PC-3 (cell line): ENCODE measurements around the gene GCSAML. TPM values are rescaled to one million over a fixed set of nuclear protein-coding genes. Genes with fewer than 3 reads are reported as not detected.

Experiments used
- ATAC-seq: fragments of 200-7000 bp; cut with Tn5 transposase; 2 replicates; pipeline ENCODE4 v1.9.1; 2020; ENCODE audit warnings: mild to moderate bottlenecking, moderate library complexity
- BruUV-seq: library from RNA; stranded (reverse); fragments of 400-500 nt; replicated peaks from 2 replicates; lab custom pipeline; 2021; lab: Mats Ljungman, UMichigan
- CTCF ChIA-PET: fragments of 300-600 bp; sonication (Branson Sonifier 250); formaldehyde crosslinking; loops from one replicate; lab custom pipeline; 2022; ENCODE audit warnings: antibody characterized with exemption; lab: Charles Lee
- POLR2A ChIA-PET: fragments of 300-600 bp; sonication (Branson Sonifier 250); formaldehyde crosslinking; loops from one replicate; lab custom pipeline; 2022; ENCODE audit warnings: antibody characterized with exemption; ENCODE audit not compliant: unreplicated experiment; lab: Charles Lee
- DNase-seq: peaks from one replicate; pipeline ENCODE4 v3.0.0-alpha.2; 2015
- H2AFZ ChIP-seq: fragments of 300-600 bp; sonication (generic); 2 replicates; pipeline ENCODE4 v1.6.0; 2016; ENCODE audit warnings: antibody characterized with exemption, low read length
- H3F3A ChIP-seq: fragments of 300-600 bp; sonication (generic); one replicate; pipeline ENCODE4 v1.6.0; 2017; ENCODE audit warnings: antibody characterized with exemption, low read length, control low read depth, mild to moderate bottlenecking; ENCODE audit not compliant: unreplicated experiment
- H3K27ac ChIP-seq: fragments of 300-600 bp; sonication (generic); 2 replicates; pipeline ENCODE4 v1.5.1; 2016; ENCODE audit warnings: mild to moderate bottlenecking, low read length
- H3K27me3 ChIP-seq: fragments of 300-600 bp; sonication (generic); 2 replicates; pipeline ENCODE4 v1.6.1; 2016; ENCODE audit warnings: low read length, mixed read lengths
- H3K36me3 ChIP-seq: fragments of 300-600 bp; sonication (generic); 2 replicates; pipeline ENCODE4 v1.6.1; 2016; ENCODE audit warnings: low read depth, mixed run types, low read length, mixed read lengths
- H3K4me1 ChIP-seq: fragments of 300-600 bp; sonication (generic); 2 replicates; pipeline ENCODE4 v1.5.1; 2016; ENCODE audit warnings: low read length; ENCODE audit not compliant: insufficient read depth
- H3K4me2 ChIP-seq: fragments of 300-600 bp; sonication (generic); 2 replicates; pipeline ENCODE4 v1.6.0; 2016; ENCODE audit warnings: low read length
- H3K4me3 ChIP-seq: fragments of 300-600 bp; sonication (generic); 2 replicates; pipeline ENCODE4 v1.5.1; 2016; ENCODE audit warnings: mild to moderate bottlenecking, low read length, mixed read lengths
- H3K79me2 ChIP-seq: fragments of 300-600 bp; sonication (generic); 2 replicates; pipeline ENCODE4 v1.6.1; 2017; ENCODE audit warnings: low read length, mixed read lengths
- H3K9ac ChIP-seq: fragments of 300-600 bp; sonication (generic); 2 replicates; pipeline ENCODE4 v1.6.0; 2016; ENCODE audit warnings: mild to moderate bottlenecking, low read length
- H3K9me2 ChIP-seq: fragments of 300-600 bp; sonication (generic); replicated peaks from 2 replicates; pipeline ENCODE4 v1.6.1; 2016; ENCODE audit warnings: mixed run types, low read length, mixed read lengths
- H3K9me3 ChIP-seq: fragments of 300-600 bp; sonication (generic); 2 replicates; pipeline ENCODE4 v1.6.1; 2016; ENCODE audit warnings: low read length, mixed read lengths
- H4K20me1 ChIP-seq: fragments of 300-600 bp; sonication (generic); 2 replicates; pipeline ENCODE4 v1.6.1; 2016; ENCODE audit warnings: low read length, mixed read lengths
- CTCF ChIP-seq: fragments of 300-600 bp; sonication (generic); conservative IDR thresholded peaks from 2 replicates; pipeline ENCODE4 v1.5.1; 2017; ENCODE audit warnings: antibody characterized with exemption, low read depth, mild to moderate bottlenecking, low read length
- EZH2 ChIP-seq: fragments of 300-600 bp; sonication (generic); IDR thresholded peaks from one replicate; pipeline ENCODE4 v1.6.1; 2017; ENCODE audit warnings: antibody characterized with exemption, mild to moderate bottlenecking, low read length; ENCODE audit not compliant: unreplicated experiment
- EZH2phosphoT487 ChIP-seq: fragments of 300-600 bp; sonication (generic); IDR thresholded peaks from 2 replicates; pipeline ENCODE4 v1.6.1; 2018; ENCODE audit warnings: mild to moderate bottlenecking, antibody characterized with exemption, low read length, borderline replicate concordance
- intact Hi-C: fragments of 100-400 bp; cut with micrococcal nuclease; formaldehyde crosslinking; loops from 2 replicates; pipeline ENCODE4 v1.9.0; 2023
- total RNA-seq: library from RNA; depleted of rRNA; stranded (reverse); fragments of >200 nt; gene quantifications from 2 replicates; pipeline ENCODE4 v1.2.3, GENCODE V29; 2014

GCSAML gene
- total RNA-seq, 1 experiment from 2014 or later, result not detected

- Histone ChIP-seq H2AFZ (no peak overlapping the region), H3K9me2 (no peaks in the 10 kb centered on the region), H3K36me3 (no peaks in the 10 kb centered on the region), H3K4me2 (no peak overlapping the region), H3K27me3 (peaks cover 21% of the 10 kb centered on the region; the same call in 1 of the 2 replicates), H4K20me1 (no peaks in the 10 kb centered on the region), H3F3A (no peaks in the 10 kb centered on the region), H3K4me1 (no peaks in the 10 kb centered on the region), H3K27ac (no peak overlapping the region), H3K4me3 (no peak overlapping the region), H3K9ac (no peak overlapping the region), H3K9me3 (no peaks in the 10 kb centered on the region), H3K79me2 (no peaks in the 10 kb centered on the region)
- POLR2A ChIA-PET, result no interaction called here
- ATAC-seq (peak; percentile 63), DNase-seq (peak; percentile 82)
- peak; percentile 95 for TF ChIP-seq CTCF
- no peak for TF ChIP-seq EZH2
- TF ChIP-seq EZH2phosphoT487, result no peak
- no TSS peak for BruUV-seq
- CTCF ChIA-PET, result no interaction called here
- intact Hi-C loops, result loop anchor here (1.0 to 10.0 kb wide), 7 partner anchors 47 to 338 kb away; partner anchors contain the start of gene TRIM58
Observed at GRCh38 chr1:247576514-247576913, 27.6 kb downstream of the GCSAML start.

GRCh38 chr1:247578946-247579460 is 30.1 kb downstream of the GCSAML start:
- no peaks in the 10 kb centered on the region for H3K36me3 ChIP-seq
- peaks cover 32% of the 10 kb centered on the region; the same call in 1 of the 2 replicates for H3K27me3 ChIP-seq
- H3K9me2 ChIP-seq, result no peaks in the 10 kb centered on the region
- ATAC-seq (no peak), DNase-seq (no peak)
- no peaks in the 10 kb centered on the region for H3K9me3 ChIP-seq
- H2AFZ ChIP-seq, result no peak overlapping the region
- no peak overlapping the region for H3K27ac ChIP-seq
- no peak for TF ChIP-seq EZH2
- no peak for TF ChIP-seq CTCF
- TF ChIP-seq EZH2phosphoT487, result no peak
- H3K4me2 ChIP-seq, result no peak overlapping the region
- no peak overlapping the region for H3K9ac ChIP-seq
- intact Hi-C loops, result loop anchor here (5.0 to 10.0 kb wide), 2 partner anchors 278 to 336 kb away; partner anchors contain the start of gene TRIM58
- H4K20me1 ChIP-seq, result no peaks in the 10 kb centered on the region
- no peaks in the 10 kb centered on the region for H3K79me2 ChIP-seq
- no peaks in the 10 kb centered on the region for H3K4me1 ChIP-seq
- no peaks in the 10 kb centered on the region for H3F3A ChIP-seq
- H3K4me3 ChIP-seq, result no peak overlapping the region
- BruUV-seq, result no TSS peak
- CTCF ChIA-PET, result no interaction called here
- POLR2A ChIA-PET, result no interaction called here

GRCh38 chr1:247588060-247588459 is 39.1 kb downstream of the GCSAML start, which contains the start of gene OR2G2:
Gene OR2G2, plus strand, starts transcription at chr1:247588360. Its CDS starts 0 bp downstream, at chr1:247588360.
- H3K27ac ChIP-seq, result no peak within 1 kb of the TSS
- no peak for DNase-seq
- BruUV-seq, result no TSS peak
- ChIA-PET CTCF (no interaction called here), POLR2A (no interaction called here)
- peaks cover 38% of the 10 kb centered on the region for H3K27me3 ChIP-seq
- H3K9ac ChIP-seq, result no peak within 1 kb of the TSS
- no peaks in the 10 kb centered on the region for H3K9me2 ChIP-seq
- H3K4me1 ChIP-seq, result no peaks in the 10 kb centered on the region
- no peak within 1 kb of the TSS for H3K4me2 ChIP-seq
- no peaks in the 10 kb centered on the region for H3F3A ChIP-seq
- H3K79me2 ChIP-seq, result no peaks in the 10 kb centered on the region
- no peak for ATAC-seq
- no peaks in the 10 kb centered on the region for H4K20me1 ChIP-seq
- H3K36me3 ChIP-seq, result no peaks in the 10 kb centered on the region
- no peaks in the 10 kb centered on the region for H3K9me3 ChIP-seq
- intact Hi-C loops, result no loop called here
- H3K4me3 ChIP-seq, result no peak within 1 kb of the TSS
- TF ChIP-seq EZH2phosphoT487, result no peak
- TF ChIP-seq CTCF, result no peak
- TF ChIP-seq EZH2, result no peak
- H2AFZ ChIP-seq, result no peak within 1 kb of the TSS
